ENCODE results near the gene NCS1.

The NCS1 gene

DNA sequence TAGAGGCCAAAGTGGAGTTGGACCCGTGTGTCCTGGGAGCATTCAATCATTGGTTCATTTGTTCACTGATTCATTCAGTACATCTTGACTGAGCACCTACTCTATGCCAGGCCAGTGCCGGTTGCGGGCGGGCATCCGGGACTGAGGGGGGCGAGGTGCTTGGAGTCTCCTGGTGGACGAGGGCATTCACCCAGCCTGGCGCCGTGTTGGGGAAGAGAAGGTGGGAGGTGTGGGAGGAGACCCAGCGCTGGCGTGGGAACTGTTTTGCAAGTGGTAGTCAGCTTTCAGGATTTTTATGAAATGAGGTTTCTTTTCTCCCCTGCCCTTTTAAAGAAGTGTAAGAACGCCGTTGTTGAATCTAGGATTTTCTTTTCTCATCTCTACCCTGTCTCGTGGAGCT is 37.2 kb downstream of the NCS1 start:
- FAIRE-seq: no peak
- no peak for DNase-seq (ENCODE audit: insufficient read length, low spot score)

DNA sequence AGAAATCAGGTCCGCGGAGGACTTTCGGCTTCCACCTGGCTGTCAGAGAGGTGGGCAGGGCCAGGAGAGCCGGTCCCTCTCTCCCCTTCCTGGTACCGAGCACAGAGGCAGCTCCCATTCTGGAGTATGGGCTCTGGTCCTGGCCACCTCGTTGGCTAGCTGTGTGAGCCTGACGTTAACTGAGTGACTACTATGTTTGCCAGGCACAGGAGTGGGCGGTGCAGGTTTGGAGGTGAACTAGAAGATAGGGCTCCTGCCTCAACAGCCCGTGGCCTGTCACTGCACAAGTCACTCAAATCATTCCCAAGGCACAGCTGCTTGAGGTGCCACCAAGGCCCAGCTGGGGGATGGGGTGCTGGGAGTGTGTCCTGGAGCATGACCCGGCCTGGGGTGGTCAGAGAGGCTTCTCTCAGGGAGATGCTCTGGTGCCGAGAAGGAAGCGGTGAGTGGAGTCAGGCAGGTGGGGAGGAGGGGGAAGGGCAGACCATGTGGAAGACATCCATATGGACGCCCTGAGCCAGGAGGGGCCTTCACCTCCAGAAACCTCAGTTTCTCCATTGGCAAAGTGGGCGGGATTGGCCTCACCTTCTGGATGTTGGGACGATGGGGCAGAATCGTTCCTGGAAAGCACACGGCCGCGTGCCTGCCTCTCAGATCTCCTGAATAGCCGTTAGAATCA is 39.5 kb downstream of the NCS1 start:
- no peak for FAIRE-seq
- DNase-seq (ENCODE audit: insufficient read length, low spot score): no peak

DNA sequence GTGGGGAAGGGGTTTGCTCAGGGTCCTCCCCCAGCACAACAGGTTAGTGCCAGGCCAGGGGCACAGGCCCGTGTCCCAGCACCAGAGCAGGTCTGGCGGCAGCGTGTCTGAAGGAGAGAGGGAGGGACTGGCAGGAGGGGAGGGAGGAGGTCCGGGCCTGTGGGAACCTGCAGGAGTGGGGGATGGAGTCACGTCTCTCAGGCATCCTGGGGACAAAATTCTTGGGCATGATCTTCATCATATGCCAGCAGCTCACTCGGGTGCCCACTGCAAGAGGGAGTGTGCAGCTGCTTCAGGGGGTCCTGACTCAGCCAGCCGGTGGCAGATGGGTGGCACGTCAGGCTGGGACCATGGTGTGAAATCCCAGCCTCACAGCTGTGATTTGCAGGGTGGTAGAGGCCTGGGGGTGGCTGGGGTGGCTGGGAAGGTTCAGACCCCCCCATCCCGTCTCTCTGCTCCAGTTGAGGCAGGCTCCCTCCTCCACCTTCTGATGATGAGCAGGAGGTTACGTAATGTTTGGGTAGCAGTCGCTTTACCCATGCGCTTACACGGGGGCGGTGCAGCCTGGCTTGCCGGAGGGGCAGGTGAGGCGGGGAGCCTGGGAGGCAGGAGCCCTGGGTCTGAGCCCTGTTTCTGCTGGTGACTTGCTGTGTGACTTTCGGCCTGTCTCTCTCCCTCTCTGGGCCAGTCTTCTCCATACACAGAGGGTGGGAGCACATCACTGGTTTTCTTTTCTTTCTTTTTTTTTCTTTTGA is 40.5 kb downstream of the NCS1 start:
- DNase-seq (ENCODE audit: insufficient read length, low spot score) (no peak), FAIRE-seq (no peak)

DNA sequence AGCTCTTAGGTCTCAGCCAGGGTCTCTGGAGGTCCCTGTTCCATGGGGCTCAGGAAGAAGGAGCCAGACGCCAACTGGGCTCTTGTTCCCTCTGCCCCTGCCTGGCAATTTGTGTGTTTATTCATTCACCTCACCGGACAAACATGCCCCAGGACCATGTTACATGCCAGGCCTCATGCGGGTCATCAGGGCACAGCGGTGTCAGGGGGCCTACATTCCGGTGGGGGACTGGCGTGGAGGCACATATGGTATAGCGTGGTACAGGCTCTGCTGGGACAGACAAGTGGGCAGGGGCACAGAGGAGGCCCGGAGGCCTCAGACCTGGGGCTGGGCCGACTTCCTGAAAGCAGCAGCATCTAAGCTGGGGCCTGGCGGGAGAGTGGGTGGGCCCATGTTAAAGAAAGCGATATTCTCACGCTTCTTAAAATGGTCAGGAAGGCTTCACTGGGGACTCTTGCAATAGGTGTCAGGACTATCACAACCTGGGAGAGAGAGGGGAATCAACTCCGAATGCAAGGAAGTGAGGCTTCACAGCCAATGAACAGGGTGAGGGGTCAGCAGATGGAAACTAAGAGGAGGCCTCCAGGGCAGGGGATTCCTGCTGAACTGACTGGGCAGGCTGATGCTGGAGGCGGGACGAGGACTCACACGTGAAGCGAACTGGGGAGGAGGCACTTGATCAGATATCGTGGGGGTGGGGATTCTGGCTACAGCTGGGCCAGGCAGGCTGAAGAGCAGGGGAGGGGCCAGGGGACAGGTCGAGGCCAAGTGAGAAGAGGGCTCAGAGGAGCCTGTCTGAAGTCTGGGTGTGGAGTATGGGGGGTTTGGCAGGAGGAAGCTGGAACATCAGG is 41.9 kb downstream of the NCS1 start:
- FAIRE-seq (no peak), DNase-seq (ENCODE audit: insufficient read length, low spot score) (no peak)

DNA sequence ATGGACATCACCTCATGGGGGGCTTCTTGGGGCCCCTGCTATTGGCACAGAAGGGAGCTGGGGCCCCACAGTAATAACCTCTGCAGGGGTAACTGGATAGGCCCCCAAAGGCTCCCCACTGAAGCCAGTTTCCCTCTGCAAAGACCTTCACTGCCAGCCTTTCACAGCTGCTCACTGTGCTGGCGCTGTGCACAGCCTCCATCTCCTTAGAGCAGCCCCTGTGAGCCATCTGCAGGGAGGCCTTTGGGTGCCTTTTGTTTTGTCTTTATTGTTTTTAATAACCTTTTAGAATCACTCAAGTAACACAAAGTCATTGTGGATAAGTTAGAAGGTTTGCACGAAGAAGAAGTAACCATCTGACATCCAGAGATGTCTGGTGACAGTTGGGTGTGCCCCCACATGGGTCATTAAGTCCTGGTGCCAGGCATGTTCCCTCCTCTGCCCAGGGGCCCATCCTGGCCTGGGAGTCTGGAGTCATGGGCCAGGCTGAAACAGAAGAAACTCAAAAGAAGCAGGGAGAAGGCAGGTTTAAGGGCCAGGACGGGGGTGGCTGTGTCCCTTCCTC is 42.7 kb downstream of the NCS1 start:
- DNase-seq (ENCODE audit: insufficient read length, low spot score) (no peak), FAIRE-seq (no peak)

DNA sequence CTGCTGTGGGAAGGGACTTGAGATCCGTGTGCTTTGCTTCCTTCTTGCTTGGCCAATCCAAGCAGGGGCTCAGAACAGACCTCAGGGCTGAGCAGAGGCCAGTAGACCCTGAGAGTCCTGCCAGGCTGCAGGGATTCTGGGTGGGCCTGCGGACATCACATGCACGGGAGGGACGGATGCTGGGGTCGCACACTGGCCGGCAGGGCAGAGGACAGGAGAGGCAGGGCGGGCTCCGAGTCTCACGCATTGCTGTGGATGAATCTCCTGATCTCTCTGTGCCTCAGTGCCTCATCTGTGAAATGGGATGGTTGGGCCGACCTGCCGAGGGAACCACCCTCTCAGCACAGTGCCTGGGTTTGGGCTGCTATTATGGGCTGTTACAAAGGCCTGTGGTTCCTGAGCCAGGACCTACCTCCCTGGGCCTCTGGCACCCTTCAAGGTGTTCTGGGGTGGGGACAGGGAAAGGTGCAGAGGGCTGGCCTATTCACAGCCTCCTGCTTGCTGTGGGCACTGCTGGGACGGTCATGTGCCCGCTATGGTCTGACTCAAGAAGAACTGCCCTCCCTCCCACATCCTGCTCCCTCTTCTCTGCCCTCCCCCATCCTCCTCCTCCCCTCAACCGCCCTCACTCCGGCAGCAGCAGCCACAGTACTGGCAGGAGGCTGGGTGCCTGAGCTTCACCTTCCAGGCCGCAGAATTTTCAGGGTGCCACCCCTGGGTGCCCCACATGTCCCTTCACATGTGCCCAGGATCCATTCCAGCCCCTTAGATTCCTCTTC is 43.3 kb downstream of the NCS1 start:
- no peak for DNase-seq (ENCODE audit: insufficient read length, low spot score)
- FAIRE-seq: no peak

DNA sequence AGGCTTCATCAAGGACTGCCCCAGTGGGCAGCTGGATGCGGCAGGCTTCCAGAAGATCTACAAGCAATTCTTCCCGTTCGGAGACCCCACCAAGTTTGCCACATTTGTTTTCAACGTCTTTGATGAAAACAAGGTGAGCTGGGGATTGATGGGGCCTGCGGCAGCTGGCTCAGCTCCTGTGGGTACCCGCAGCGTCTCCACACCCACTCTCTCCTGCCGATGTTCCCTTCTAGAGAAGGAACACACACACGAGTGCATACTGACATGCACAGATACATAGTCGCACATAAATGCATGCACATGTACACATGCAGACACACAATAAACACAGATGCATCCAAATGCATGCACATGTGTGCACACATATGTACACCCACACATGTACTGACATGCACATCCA is 45.6 kb downstream of the NCS1 start:
- no peak for FAIRE-seq

DNA sequence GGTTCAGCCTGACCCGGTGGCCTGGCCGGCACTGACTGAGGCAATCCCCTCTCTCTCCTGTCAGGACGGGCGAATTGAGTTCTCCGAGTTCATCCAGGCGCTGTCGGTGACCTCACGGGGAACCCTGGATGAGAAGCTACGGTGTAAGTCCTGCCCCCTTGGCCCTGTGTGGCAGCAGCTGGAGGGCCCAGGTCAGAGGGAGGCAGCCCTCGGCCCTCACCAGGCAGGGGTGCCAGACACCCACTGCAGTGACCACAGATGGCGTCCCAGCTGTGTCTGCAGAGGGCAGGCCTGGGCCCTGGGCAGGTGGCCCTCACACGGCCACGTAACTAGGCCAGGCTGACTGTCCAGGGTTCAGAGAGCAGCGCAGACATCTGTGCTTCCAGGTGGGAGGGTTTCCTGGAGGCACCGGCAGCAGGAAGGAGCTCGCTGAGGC is 47.5 kb downstream of the NCS1 start:
- DNase-seq (ENCODE audit: insufficient read length, low spot score) (no peak), FAIRE-seq (no peak)

More for the DNA sequence above, 45.6 kb downstream of the NCS1 start:
- no peak for DNase-seq (ENCODE audit: insufficient read length, low spot score)

DNA sequence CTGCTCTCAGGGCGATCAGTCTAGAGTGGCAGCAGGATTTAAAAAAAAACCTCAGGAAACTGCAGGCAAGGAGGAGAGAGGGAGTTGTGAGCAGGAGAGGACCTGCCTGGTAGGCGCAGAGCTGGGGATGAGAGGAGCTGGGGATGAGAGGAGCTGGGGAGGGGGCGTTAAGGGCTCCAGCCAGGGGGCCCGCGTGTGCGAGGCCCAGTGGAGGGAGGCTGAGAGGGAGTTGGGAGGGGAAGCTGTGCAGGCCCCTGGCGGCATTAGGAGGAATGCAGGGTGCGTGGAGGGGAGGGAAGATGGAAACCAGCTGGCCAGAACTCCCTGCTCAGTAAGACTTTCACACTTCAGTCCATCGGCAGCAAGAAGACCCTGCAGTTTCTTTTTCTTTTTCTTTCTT is 48.1 kb downstream of the NCS1 start:
- DNase-seq (ENCODE audit: insufficient read length, low spot score) (no peak), FAIRE-seq (no peak)

DNA sequence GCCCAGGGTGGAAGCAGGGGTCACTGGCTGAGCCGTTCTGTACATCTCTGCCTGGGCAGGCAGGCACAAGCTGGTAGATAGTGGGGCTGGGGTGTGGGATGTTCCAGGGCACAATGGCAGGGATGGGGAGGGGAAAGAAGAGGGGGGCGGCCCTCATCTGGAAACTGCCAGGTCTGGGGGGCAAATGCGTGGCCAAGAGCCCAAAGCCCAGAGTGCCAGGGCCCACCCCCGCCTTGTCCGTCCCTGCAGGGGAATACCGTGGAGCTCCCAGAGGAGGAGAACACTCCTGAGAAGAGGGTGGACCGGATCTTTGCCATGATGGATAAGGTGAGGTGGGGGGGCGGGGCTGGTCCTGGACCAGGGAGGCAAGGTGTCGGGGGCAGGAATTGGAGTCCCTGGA is 50.6 kb downstream of the NCS1 start:
- DNase-seq (ENCODE audit: insufficient read length, low spot score) (no peak), FAIRE-seq (no peak)

DNA sequence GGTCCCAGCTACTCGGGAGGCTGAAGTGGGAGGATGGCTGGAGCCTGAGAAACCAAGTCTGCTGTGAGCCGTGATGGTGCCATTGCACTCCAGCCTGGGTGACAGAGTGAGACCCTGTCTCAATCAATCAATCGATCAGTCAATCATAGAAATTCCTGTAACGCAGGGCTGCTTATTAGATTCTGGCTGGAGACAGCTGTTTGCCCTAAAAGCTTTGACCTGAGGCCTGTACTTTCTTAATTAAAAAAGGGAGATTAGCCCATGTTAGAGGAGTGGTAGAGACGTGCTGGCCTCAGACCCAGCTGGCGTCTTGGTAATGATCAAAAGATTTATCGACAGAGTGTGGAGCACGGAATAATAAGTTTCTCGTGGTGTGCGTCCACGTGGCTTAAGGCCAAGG is 52.9 kb downstream of the NCS1 start:
- no peak for DNase-seq (ENCODE audit: insufficient read length, low spot score)
- no peak for FAIRE-seq

DNA sequence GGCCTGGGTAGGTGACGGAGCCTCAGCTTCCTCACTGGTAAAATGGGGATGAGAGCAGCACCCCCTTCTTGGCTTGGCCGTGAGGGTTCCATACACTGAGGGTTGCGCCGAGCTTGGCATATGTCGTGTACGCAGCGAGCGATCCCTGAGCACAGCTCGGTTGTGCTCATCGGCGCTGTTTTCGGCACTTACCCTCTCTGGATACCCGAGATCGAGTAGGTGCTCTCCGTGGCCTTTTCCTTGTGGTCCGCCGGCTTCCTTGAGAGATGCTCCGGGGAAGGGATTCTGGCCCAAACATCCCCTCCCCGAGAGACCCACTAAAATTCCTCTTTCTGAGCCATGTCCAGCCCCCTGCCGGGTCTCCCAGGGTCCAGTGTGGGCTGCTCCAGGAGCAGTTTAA is 53.4 kb downstream of the NCS1 start:
- DNase-seq (ENCODE audit: insufficient read length, low spot score) (no peak), FAIRE-seq (no peak)

DNA sequence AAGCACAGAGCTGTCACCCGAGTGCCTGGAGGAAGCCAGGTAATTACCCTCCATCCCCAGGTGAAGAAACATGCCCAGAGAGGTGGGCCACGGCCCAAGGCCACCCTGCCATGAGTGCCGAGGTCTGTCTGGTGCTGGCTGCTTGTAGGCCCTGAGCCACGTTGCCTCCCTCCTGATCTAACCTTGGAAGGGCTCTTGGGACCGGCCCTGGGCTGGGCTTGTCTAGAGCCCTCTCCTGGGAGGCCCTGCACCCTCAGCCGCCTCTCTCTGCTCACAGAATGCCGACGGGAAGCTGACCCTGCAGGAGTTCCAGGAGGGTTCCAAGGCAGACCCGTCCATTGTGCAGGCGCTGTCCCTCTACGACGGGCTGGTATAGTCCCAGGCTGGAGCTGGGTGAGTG is 53.9 kb downstream of the NCS1 start:
- no peak for FAIRE-seq
- DNase-seq (ENCODE audit: insufficient read length, low spot score): no peak

DNA sequence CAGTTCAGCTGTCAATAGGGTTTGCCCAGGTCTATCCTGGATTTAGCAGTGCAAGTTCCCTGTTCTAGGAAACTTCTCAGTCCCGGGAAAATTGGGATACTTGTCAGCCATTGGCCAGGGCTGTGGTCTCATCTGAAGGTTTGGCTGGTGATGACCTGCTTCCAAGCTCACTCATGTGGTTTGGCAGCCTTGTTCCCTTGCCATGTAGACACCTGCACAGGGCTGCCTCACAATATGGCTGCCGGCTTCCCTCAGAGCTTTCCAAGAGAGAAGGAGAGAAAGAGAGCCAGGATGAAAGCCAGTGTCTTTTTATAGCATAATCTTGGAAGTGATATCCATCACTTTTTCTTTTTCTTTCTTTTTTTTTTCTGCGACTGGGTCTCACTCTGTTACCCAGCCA is 55.6 kb downstream of the NCS1 start:
- FAIRE-seq (no peak), DNase-seq (ENCODE audit: insufficient read length, low spot score) (no peak)

DNA sequence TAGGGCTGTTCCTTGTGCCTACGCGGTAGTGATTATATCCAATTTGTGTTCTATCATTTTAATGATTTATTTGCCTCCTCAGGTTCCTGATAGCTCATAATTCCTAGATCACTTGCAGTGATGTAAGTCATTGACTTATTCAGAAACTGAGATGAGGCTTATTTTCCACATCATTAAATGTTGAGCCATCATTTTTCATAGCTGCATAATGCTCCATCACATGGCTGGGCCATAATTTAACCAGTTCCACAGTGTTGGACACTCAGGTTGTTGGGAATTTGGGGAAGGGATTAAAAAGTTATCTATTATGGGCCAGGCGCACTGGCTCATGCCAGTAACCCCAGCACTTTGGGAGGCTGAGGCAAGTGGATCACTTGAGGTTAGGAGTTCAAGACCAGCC is 57.6 kb downstream of the NCS1 start:
- no peak for DNase-seq (ENCODE audit: insufficient read length, low spot score)
- FAIRE-seq: no peak

DNA sequence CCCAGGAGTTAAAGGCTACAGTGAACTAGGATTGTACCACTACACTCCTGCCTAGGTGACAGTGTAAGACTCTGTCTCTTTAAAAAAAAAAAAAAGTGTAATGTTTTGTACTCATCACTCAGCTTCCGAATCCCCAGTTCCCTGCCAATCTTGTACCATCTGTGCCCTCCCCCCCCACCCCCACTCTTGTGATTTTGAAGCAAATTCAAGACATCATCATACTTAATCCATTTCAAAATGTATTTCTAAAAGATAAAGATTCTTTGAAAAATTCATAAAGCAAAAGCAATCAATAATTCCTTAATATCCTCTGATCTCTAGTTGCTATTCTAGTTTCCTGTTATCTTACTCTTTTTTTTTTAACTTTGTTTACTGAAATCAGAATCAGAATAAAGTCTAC is 58.4 kb downstream of the NCS1 start:
- FAIRE-seq (no peak), DNase-seq (ENCODE audit: insufficient read length, low spot score) (no peak)

DNA sequence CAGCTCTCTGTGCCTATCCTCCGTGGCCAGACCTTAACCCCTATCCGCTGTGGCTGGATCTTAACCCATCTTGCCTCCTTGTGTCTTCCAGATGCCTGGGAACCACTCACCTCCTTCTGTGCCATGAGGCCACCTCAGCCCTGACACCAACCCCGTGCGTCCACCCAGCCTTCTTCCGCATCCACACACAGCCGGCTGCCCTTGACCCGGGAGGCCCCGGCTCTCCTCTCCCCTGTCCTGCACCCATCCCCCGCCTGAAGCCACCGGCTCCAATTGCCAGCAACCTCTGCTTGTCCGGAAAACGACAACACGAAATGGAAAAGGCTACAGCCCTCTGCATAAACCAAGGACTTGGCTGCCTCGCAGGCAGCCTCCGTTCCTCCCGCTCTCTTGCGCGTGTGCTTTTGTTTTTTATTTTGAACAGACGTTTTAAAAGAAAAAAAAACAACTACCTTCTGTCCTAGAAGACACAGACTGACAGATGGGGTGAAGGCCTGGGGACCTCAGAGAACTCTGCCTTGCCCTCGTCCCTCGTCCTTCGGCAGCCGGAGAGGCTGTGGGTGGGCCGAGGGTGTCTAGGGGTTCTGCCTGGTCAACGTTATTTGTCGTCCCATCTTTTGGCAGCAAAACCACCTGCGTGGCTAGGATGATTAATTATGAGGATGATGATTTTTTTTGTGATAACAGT is 60.8 kb downstream of the NCS1 start:
- no peak for FAIRE-seq
- DNase-seq (ENCODE audit: insufficient read length, low spot score): no peak

DNA sequence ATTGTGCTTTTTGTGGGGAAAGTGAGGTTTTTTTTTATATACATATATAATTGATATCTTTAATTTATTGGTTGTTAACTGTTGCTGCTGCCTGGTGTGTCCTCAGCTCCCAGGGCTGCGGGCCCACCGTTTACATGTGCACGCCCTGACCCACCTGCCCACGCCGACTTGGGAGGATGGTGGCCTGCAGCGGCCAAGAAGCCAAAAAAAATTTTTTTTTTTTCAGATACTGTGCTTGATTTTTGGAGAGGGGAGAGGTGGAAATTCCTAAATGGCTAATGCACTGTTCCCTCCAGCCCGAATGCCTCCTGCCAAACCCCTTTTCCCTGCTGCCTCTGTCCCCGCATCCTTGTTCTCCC is 61.4 kb downstream of the NCS1 start:
- no peak for DNase-seq (ENCODE audit: insufficient read length, low spot score)
- no peak for FAIRE-seq

DNA sequence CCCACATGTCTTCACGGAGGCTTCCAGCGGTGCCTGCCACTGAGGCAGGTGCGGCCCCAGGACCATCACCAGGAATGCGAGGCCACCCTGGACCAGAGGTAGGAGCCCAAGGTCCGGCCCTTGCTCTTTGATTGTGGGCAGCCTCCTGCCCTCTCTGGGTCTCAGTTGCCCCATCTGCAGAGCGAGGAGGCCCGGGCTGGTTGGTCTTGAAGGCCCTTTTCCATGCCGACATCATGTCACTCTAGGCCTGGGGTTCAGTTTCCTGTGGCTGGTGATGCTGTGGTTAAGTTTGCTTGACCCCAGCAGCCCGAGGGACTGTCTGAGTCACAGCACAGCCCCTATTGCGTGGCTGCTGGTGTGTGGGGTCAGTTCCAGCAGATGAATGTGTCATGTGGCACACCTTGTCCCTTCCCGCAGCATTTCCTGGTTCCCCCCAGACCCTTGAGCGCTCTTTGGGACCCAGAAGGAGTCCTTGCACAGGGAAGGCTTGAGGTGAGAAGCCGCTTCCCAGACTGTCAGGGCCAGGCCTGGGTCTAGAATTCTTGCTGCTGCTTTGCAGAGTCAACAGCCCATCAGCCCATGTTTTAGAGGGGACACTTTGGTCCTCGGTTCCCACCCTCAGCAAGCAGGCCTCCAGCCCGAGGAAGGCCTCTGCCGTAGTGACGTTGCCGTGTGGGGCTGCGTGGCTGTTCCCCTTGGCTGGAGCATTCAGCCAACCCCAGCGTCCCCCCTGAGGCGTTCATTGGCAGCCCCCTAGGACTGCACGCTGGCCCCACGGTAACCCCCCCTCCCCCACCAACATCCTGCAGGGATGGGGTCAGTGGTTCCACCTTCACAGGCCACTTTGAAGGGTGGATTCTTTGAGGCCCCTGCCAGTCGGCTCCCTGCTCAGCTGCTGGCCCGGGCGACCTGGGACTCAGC is 62.4 kb downstream of the NCS1 start:
- no peak for FAIRE-seq
- no peak for DNase-seq (ENCODE audit: insufficient read length, low spot score)

Measured in HTR-8/SVneo (cell line).